Stimulated activated naive CD8-positive, alpha-beta T cell treated with anti-CD3 and anti-CD28 coated beads, Interleukin-15, Interleukin-2, amounts not matched to agents 100 ng/mL and 50 ng/mL, for 24 hours (primary cell): ENCODE data around the gene VAT1L.

Experiments used
- H3K27ac Mint-ChIP-seq: one replicate; pipeline ENCODE4 v1.8.0; 2021; ENCODE audit warnings: mild to moderate bottlenecking, mixed read lengths
- H3K27me3 Mint-ChIP-seq: one replicate; pipeline ENCODE4 v1.8.0; 2021; ENCODE audit warnings: mixed read lengths
- H3K36me3 Mint-ChIP-seq: one replicate; pipeline ENCODE4 v1.8.0; 2021; ENCODE audit warnings: low read depth, mixed read lengths
- H3K4me1 Mint-ChIP-seq: one replicate; pipeline ENCODE4 v1.8.0; 2021; ENCODE audit warnings: low read depth, mixed read lengths
- H3K4me3 Mint-ChIP-seq: one replicate; pipeline ENCODE4 v1.8.0; 2021; ENCODE audit warnings: mild to moderate bottlenecking, mixed read lengths
- H3K9me3 Mint-ChIP-seq: one replicate; pipeline ENCODE4 v1.8.0; 2021; ENCODE audit warnings: mixed read lengths

The VAT1L gene

DNA sequence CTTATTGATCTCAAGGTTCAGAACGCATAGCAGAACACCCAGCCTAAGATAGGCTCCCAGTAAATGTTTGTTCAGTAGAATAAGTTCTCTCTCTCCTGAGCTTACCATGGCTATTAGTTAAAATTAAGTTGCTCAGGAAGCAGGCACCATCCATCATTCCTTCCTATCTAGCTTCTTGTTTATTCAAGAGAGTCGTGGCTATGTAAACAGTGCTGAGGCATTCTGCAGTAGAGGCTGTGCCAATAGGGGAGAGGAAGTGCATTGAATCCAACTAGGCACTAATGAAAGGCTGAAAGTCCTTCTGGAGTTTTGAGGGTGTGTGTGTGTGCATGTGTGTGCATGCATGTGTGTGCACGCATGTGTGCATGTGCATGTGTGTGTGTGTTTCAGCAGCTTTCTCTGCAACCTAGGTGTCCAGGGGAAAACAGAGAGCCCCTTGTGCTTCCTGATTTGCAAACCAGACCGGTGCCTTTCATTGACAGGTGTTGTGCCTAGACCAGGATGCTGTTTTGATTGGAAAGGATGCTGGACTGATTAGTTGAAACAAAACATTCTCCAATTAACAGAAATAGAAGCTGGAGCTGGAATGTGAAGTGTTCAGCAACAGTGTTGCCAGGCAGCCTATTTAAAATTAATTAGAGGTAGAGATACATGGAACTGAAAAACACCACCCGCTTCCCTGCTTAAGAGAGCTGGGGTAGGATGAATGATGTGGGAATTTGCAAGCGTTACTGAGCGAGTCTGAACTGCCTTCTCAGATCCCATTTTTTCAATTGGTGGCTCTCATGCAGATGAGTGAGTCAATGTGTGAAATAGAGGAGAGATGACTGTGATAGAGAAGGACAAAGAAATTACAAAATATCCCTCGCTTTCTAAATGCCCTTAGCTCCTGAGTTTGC lies 130.7 kb downstream of the VAT1L start:
- Mint-ChIP-seq H3K4me1 (no peaks in the 10 kb centered on the region), H3K9me3 (no peaks in the 10 kb centered on the region), H3K27ac (no peak overlapping the region), H3K36me3 (no peaks in the 10 kb centered on the region), H3K4me3 (no peak overlapping the region), H3K27me3 (peaks cover 7% of the 10 kb centered on the region)

DNA sequence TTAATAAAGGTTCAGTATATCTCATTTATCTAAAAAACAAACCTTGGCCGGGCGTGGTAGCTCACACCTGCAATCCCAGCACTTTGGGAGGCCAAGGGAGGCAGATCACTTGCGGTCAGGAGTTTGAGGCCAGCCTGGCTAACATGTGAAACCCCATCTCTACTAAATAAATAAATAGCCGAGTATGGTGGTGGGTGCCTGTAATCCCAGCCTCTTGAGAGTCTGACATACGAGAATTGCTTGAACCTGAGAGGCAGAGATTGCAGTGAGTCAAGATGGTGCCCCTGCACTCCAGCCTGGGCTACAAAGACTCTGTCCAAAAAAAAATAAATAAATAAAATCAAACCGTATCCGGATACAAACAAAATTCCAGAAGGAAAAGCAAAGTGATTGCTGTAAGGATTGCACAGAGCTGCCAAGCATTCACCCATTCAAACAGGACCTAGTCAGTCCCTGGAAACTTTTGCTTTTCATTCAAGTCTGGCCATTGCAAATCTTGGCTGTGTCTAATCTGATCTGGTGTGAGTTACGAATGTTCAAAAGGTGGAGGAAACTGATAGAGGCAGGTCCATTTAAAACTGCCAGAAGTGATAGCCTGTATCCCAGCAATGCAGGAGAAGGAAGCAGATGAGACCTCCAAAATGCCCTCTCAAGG lies 131.5 kb downstream of the VAT1L start:
- H3K9me3 Mint-ChIP-seq, result no peaks in the 10 kb centered on the region
- peaks cover 12% of the 10 kb centered on the region for H3K27me3 Mint-ChIP-seq
- H3K4me1 Mint-ChIP-seq, result no peaks in the 10 kb centered on the region
- H3K27ac Mint-ChIP-seq, result no peak overlapping the region
- no peaks in the 10 kb centered on the region for H3K36me3 Mint-ChIP-seq
- no peak overlapping the region for H3K4me3 Mint-ChIP-seq

DNA sequence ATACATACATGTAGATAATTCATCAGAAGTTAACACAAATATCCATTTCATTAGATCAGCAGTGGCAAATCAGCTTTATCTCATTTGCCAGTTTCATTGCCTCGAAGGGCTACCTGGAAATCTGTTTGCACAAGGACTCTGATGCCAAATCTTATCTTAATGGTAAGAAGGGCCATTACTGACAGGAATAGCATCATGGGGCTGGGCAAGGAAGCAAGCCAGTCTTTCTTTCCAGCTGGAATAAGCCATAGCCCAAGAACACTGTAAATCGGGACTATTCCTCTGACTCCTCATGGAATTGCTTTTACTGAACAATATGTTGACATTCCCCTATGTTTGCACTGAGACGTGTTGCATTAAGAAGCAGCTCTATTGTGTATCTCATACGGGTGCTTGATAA lies 132.6 kb downstream of the VAT1L start:
- Mint-ChIP-seq H3K4me1 (no peaks in the 10 kb centered on the region), H3K36me3 (no peaks in the 10 kb centered on the region), H3K9me3 (no peaks in the 10 kb centered on the region), H3K27me3 (peaks cover 12% of the 10 kb centered on the region), H3K27ac (no peak overlapping the region), H3K4me3 (no peak overlapping the region)

DNA sequence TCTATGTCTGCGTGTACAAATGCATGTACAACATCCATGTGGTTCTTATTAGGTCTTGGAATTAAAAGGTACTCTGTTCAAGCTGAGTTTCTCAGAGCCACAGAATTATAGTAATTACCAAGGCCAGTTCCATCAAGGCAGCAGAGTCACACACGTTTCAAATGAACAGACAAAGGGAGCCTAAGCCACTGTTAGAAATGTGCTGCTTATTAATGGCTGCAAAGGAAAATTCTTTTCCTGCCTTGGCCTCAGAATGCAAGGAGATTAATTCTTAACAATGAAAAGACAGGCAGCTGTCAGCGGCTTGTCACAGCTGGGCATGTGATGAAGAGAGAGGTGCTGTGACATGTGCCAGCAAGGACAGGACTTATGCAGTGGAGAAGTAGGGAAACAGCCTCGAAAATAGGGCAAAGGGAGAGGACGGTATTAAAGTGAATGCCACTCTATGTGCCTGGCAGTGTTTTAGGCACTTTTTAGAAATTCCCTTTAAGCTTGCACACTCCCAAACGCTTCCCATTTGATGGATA lies 133.9 kb downstream of the VAT1L start:
- Mint-ChIP-seq H3K36me3 (no peaks in the 10 kb centered on the region), H3K4me1 (no peaks in the 10 kb centered on the region), H3K4me3 (no peak overlapping the region), H3K9me3 (no peaks in the 10 kb centered on the region), H3K27me3 (peaks cover 12% of the 10 kb centered on the region), H3K27ac (no peak overlapping the region)

DNA sequence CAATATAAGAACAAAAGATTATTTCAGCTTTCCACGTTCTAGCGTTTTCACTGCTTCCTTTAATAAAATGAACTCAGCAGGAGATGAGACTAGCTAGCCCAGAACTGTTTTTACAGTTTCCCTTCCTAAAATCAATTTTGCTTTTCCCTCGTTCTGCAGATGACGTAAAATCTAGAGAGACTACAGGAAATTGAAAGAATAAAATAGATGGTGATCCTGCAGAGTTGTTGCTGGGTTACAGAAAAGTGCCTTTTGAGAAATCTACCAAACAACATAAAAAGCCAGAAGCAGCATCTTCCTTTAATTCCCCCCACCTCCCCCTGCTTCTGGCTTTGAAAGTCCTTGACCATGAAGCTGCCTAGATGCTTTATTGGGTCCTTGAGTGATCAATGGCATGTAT lies 137.2 kb downstream of the VAT1L start:
- Mint-ChIP-seq H3K27me3 (peaks cover 12% of the 10 kb centered on the region), H3K9me3 (no peaks in the 10 kb centered on the region), H3K36me3 (no peaks in the 10 kb centered on the region), H3K4me1 (no peaks in the 10 kb centered on the region), H3K27ac (no peak overlapping the region), H3K4me3 (no peak overlapping the region)

DNA sequence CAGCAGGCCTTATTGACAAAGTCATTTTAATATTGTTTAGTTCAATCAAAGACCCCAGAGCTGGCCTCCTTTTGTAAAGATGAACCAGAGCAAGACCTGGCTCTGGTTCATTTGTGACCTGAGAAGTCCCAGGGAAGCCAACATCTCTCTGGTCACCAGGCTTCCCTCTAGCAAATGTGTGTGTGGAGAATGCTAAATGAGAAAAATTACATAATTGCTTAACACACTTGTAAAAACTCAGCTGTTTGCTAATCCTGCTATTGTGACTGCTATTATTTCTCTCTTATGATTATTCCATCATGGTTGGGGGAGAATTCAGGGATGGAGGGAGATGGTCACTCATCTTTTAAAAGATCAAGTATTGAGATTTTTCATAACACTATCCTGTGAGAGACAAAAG lies 139.7 kb downstream of the VAT1L start:
- Mint-ChIP-seq H3K27me3 (peaks cover 8% of the 10 kb centered on the region), H3K9me3 (no peaks in the 10 kb centered on the region), H3K4me3 (no peak overlapping the region), H3K36me3 (no peaks in the 10 kb centered on the region), H3K27ac (no peak overlapping the region), H3K4me1 (no peaks in the 10 kb centered on the region)

DNA sequence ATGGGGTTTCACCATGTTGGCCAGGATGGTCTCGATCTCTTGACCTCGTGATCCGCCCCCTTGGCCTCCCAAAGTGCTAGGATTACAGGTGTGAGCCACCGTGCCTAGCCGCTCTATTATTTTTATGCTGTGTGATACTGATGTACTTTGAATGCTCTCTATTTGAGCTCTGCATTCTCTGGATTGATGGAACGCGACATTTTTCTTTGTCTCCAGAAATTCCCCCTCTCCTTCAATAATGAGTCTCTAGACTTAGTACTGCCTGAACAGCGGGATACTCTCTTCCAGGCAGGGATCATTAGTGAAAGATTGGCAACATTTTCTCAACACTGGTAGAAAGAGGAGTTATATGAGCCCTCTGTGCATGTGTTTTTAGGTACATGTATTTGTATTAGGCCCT lies 140.6 kb downstream of the VAT1L start:
- Mint-ChIP-seq H3K27ac (no peak overlapping the region), H3K36me3 (no peaks in the 10 kb centered on the region), H3K27me3 (peaks cover 5% of the 10 kb centered on the region), H3K4me1 (no peaks in the 10 kb centered on the region), H3K4me3 (no peak overlapping the region), H3K9me3 (no peaks in the 10 kb centered on the region)

DNA sequence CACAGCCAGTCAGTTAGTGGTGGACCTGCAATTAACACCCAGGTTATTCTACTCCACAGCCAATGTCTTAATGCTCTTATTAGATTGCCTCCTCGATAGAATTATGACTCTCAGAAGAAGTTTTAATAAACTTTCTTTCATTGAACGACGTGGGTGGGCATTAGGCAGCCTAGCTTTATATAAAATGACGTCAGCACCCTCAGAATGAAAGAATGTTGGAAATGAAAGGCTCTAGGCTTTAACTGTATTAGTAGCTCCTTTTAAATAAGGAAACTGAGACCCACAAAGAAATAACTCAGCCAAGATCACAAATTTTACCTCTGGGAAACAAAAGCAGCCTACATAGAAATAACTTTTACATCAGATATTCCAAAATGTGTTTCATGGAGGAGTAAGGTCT lies 142.7 kb downstream of the VAT1L start:
- H3K27me3 Mint-ChIP-seq, result peaks cover 6% of the 10 kb centered on the region
- H3K9me3 Mint-ChIP-seq, result no peaks in the 10 kb centered on the region
- no peaks in the 10 kb centered on the region for H3K4me1 Mint-ChIP-seq

DNA sequence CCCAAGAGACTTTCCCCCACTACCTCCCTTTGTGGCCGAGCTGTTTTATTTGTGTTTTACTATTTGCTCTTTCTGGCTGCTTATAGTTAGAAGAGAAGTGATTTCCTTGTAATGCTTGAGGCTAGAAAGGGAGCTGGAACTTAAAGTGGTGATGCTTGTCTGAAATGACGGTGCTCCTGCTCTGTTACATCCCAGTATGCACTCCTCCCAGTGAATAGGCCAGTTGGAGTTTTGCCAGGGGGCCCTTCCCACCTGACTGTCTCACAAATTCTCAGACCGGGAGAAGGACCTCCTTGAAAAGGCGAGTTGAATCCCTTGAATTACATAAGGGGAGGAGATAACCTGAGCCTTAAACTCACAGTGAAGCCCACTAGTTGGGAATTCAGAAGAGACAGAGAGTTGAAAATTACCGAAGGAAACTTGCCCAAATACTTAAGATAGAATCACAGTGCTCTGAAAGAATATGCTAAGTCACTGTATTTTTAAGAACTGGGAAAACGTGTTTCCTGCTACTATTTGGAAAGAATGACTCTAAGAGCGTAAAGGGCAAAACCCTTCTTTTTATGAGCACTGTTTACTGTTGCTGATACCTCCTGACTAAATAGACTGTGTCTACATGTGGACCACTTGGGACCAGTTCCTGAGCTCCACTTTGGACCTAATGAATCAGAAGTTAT lies 149.2 kb downstream of the VAT1L start:
- Mint-ChIP-seq H3K9me3 (peaks cover 8% of the 10 kb centered on the region), H3K27ac (no peak overlapping the region), H3K27me3 (peaks cover 10% of the 10 kb centered on the region), H3K4me3 (no peak overlapping the region), H3K36me3 (no peaks in the 10 kb centered on the region), H3K4me1 (no peaks in the 10 kb centered on the region)

More for the DNA sequence above, 142.7 kb downstream of the VAT1L start:
- Mint-ChIP-seq H3K4me3 (no peak overlapping the region), H3K36me3 (no peaks in the 10 kb centered on the region), H3K27ac (no peak overlapping the region)

DNA sequence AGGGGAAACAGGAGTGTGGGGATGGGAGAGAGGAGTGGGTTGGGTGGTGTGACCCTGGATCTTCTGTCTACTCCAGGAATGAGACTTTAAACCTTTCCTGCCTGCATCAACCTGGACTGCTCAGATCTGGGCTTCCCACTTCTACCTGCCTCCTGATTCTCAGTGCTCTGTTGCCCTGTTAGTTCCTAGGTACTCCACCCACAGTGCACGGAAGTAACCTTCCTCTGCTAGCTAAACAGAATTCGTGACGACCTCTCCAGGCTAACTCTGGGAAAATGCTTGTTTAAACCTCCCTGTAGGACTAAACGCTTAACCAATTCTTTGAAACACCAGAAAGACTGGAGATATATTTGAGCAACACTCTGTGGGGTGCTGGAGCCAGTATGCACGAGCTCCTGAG lies 150.5 kb downstream of the VAT1L start:
- no peak overlapping the region for H3K27ac Mint-ChIP-seq
- no peaks in the 10 kb centered on the region for H3K36me3 Mint-ChIP-seq
- peaks cover 10% of the 10 kb centered on the region for H3K27me3 Mint-ChIP-seq
- H3K9me3 Mint-ChIP-seq, result peaks cover 8% of the 10 kb centered on the region
- no peak overlapping the region for H3K4me3 Mint-ChIP-seq
- no peaks in the 10 kb centered on the region for H3K4me1 Mint-ChIP-seq

DNA sequence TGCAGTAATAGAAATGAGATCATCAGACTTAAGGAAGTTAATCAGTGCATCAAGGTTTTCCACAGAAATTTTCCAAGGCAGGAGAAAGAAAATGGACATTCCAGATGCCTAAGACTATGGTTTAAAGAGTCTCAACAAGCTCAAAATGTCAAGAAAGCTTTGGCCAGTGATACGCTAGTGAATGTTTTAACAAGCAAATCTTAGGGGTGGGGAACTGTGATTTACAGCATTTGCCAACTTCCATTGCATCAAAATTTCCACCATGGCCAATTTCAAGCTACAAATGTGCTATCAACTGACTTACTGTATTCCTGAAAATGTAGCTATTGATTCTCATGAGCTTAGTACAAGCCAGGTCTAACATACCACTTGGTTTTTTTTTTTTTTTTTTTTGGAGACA lies 151.6 kb downstream of the VAT1L start:
- Mint-ChIP-seq H3K27ac (no peak overlapping the region), H3K4me1 (no peaks in the 10 kb centered on the region), H3K27me3 (peaks cover 6% of the 10 kb centered on the region), H3K4me3 (no peak overlapping the region), H3K36me3 (no peaks in the 10 kb centered on the region), H3K9me3 (peaks cover 8% of the 10 kb centered on the region)

DNA sequence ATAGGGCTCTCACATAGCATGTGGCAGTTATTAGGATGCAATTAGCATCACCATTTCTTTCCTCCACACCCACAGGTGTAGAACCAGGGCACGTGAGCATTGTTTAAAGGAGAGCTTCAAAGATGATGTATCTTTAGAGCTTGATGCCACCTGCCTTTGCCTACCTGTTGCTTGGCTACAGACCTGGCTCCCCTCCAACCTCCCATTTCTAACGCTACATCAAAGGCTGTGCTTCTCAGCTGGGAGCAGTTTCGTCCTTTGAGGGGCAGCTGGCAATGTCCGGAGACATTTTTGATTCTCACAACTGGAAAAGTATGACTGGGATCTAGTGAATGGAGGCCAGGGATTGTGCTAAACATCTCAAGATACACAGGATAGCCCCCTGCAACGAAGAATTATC lies 155.4 kb downstream of the VAT1L start:
- H3K4me1 Mint-ChIP-seq, result no peaks in the 10 kb centered on the region
- no peak overlapping the region for H3K27ac Mint-ChIP-seq
- no peak overlapping the region for H3K4me3 Mint-ChIP-seq
- no peaks in the 10 kb centered on the region for H3K36me3 Mint-ChIP-seq
- peaks cover 11% of the 10 kb centered on the region for H3K27me3 Mint-ChIP-seq
- H3K9me3 Mint-ChIP-seq, result peaks cover 8% of the 10 kb centered on the region

DNA sequence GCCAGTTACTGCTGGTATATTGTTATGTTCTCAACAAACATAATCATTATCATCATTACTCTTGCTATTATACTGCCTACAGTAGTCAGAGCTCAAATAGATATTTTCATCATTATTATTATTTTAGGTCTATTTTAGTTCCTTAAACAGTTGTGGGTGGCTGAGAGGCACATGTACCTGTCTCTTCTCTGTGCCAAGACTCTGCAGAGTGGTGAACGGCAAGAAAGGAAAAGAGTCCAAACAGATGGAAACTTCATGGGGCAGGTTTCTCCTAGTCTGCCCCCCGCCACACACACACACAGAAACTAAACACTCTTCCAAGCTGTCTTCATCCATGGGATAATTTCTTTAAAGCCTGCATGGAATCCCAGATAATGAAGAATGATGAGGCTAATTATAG lies 156.3 kb downstream of the VAT1L start:
- H3K4me3 Mint-ChIP-seq, result no peak overlapping the region
- H3K36me3 Mint-ChIP-seq, result no peaks in the 10 kb centered on the region
- peaks cover 8% of the 10 kb centered on the region for H3K9me3 Mint-ChIP-seq

DNA sequence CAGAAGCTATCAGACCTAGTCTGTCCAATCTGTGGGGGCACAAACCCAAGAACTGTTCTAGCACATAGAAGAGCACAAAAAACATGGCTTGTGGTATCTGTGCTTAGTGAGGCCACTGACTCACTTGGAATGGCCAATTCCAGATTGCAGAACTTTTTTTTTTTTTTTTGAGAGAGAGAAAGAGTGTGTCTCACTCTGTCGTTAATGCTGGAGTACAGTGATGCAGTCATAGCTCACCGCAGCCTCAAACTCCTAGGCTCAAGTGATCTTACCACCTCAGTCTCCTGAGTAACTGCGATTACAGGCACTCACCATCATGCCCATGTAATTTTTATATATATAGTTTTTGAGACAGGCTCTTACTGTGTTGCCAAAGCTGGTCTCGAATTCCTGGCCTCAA lies 156.8 kb downstream of the VAT1L start:
- Mint-ChIP-seq H3K4me1 (no peaks in the 10 kb centered on the region), H3K36me3 (no peaks in the 10 kb centered on the region), H3K9me3 (peaks cover 8% of the 10 kb centered on the region), H3K27ac (no peak overlapping the region), H3K27me3 (peaks cover 15% of the 10 kb centered on the region), H3K4me3 (no peak overlapping the region)

More for the DNA sequence above, 156.3 kb downstream of the VAT1L start:
- peaks cover 15% of the 10 kb centered on the region for H3K27me3 Mint-ChIP-seq
- H3K4me1 Mint-ChIP-seq, result no peaks in the 10 kb centered on the region
- no peak overlapping the region for H3K27ac Mint-ChIP-seq

DNA sequence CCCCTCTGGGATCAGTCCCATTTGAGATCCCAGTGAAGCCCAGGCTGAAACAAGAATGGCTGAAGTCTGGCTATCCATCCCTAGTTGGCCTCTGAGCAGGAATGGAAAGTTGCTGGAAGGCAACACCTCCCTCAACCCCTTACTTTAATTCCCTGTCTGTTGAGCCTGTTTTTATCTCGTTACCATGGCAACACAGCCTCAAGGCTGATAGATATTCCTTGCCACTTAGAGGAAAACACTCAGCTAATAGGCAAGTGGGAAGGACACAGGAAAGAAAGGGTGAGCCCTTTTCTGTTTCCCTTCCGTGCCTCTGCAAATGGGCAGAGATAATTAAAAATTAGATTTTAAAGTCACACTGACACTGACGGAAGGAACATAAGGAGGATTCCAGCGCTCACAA lies 158.5 kb downstream of the VAT1L start:
- Mint-ChIP-seq H3K9me3 (peaks cover 7% of the 10 kb centered on the region), H3K4me3 (no peak overlapping the region), H3K4me1 (no peaks in the 10 kb centered on the region), H3K27me3 (peaks cover 15% of the 10 kb centered on the region), H3K27ac (no peak overlapping the region), H3K36me3 (no peaks in the 10 kb centered on the region)
